ENCODE results near the gene ATP9A.
A peak's percentile ranks its signal among the peaks of the same experiment; 100 is the strongest.

ATP9A gene

GRCh38 chr20:51620432-51620831, 147.8 kb downstream of the ATP9A start:
- H4K20me1 ChIP-seq (ENCODE audit: insufficient read depth, low read length) = no peaks in the 10 kb centered on the region
- H3K4me1 ChIP-seq (ENCODE audit: insufficient read depth, low read length, severe bottlenecking) = peaks cover 45% of the 10 kb centered on the region
- no peaks in the 10 kb centered on the region for H3K27me3 ChIP-seq (ENCODE audit: insufficient read depth, low read length)
- TF ChIP-seq EZH2 (IDR thresholded peaks at IDR 0.05; ENCODE audit: borderline replicate concordance, low read length) = no peak
- TF ChIP-seq CTCF (IDR thresholded peaks at IDR 0.05; ENCODE audit: low read length) = no peak
- H3F3A ChIP-seq (ENCODE audit: insufficient read depth, low read length) = no peaks in the 10 kb centered on the region
- H3K27ac ChIP-seq (ENCODE audit: low read depth, low read length, poor library complexity, severe bottlenecking) = peak overlapping the region; percentile 87
- H3K79me2 ChIP-seq (ENCODE audit: insufficient read depth, low read length) = no peaks in the 10 kb centered on the region
- no peak overlapping the region for H3K4me3 ChIP-seq (ENCODE audit: low read depth, low read length, poor library complexity, severe bottlenecking)
- H2AFZ ChIP-seq (ENCODE audit: low read length) = no peak overlapping the region
- H3K9me3 ChIP-seq (ENCODE audit: low read length) = no peaks in the 10 kb centered on the region
- no peaks in the 10 kb centered on the region for H3K9me2 ChIP-seq (ENCODE audit: low read depth, low read length)
- H3K36me3 ChIP-seq (ENCODE audit: insufficient read depth, low read length) = no peaks in the 10 kb centered on the region
- H3K4me2 ChIP-seq (ENCODE audit: low read length) = peak overlapping the region; percentile 23
- no peak overlapping the region; the same call in 1 of the 2 replicates for H3K9ac ChIP-seq (ENCODE audit: low read length)

GRCh38 chr20:51616060-51616459, 152.1 kb downstream of the ATP9A start:
- no peaks in the 10 kb centered on the region for H4K20me1 ChIP-seq (ENCODE audit: insufficient read depth, low read length)
- H3F3A ChIP-seq (ENCODE audit: insufficient read depth, low read length) = no peaks in the 10 kb centered on the region
- H3K27me3 ChIP-seq (ENCODE audit: insufficient read depth, low read length) = no peaks in the 10 kb centered on the region
- H3K36me3 ChIP-seq (ENCODE audit: insufficient read depth, low read length) = no peaks in the 10 kb centered on the region
- no peaks in the 10 kb centered on the region for H3K79me2 ChIP-seq (ENCODE audit: insufficient read depth, low read length)
- no peaks in the 10 kb centered on the region for H3K9me2 ChIP-seq (ENCODE audit: low read depth, low read length)
- TF ChIP-seq EZH2 (IDR thresholded peaks at IDR 0.05; ENCODE audit: borderline replicate concordance, low read length) (no peak), CTCF (IDR thresholded peaks at IDR 0.05; ENCODE audit: low read length) (peak; percentile 40; the same call in 1 of the 2 replicates)
- H3K4me3 ChIP-seq (ENCODE audit: low read depth, low read length, poor library complexity, severe bottlenecking) = no peak overlapping the region
- H3K9ac ChIP-seq (ENCODE audit: low read length) = no peak overlapping the region
- no peak overlapping the region for H3K4me2 ChIP-seq (ENCODE audit: low read length)
- peaks cover 11% of the 10 kb centered on the region for H3K4me1 ChIP-seq (ENCODE audit: insufficient read depth, low read length, severe bottlenecking)
- H3K9me3 ChIP-seq (ENCODE audit: low read length) = no peaks in the 10 kb centered on the region
- no peak overlapping the region for H2AFZ ChIP-seq (ENCODE audit: low read length)
- H3K27ac ChIP-seq (ENCODE audit: low read depth, low read length, poor library complexity, severe bottlenecking) = no peak overlapping the region

DNA sequence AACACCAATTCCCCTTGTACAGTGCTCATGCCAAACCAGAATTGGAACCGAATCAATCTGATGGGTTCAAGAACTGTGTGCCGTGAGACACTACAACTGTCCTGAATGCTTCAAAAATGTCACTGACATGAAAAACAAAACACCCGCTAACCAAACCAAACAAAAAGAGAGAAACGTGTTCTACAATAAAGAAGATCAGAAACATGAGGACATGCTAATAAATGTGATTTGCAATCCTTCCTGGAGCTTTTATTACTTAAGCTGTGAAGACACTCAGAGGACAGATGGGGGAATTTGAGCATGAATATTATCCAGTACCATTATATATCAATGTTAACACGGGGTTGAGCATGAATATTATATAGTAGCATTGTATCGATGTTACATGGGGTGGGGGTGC, 153.5 kb downstream of the ATP9A start:
- peaks cover 12% of the 10 kb centered on the region for H3K4me1 ChIP-seq (ENCODE audit: insufficient read depth, low read length, severe bottlenecking)
- no peaks in the 10 kb centered on the region for H4K20me1 ChIP-seq (ENCODE audit: insufficient read depth, low read length)
- H3K27me3 ChIP-seq (ENCODE audit: insufficient read depth, low read length) = no peaks in the 10 kb centered on the region
- H3K4me3 ChIP-seq (ENCODE audit: low read depth, low read length, poor library complexity, severe bottlenecking) = no peak overlapping the region
- H3K9me3 ChIP-seq (ENCODE audit: low read length) = no peaks in the 10 kb centered on the region
- H3K4me2 ChIP-seq (ENCODE audit: low read length) = no peak overlapping the region
- H3K27ac ChIP-seq (ENCODE audit: low read depth, low read length, poor library complexity, severe bottlenecking) = no peak overlapping the region
- no peak overlapping the region for H3K9ac ChIP-seq (ENCODE audit: low read length)
- H2AFZ ChIP-seq (ENCODE audit: low read length) = no peak overlapping the region
- no peak for TF ChIP-seq EZH2 (IDR thresholded peaks at IDR 0.05; ENCODE audit: borderline replicate concordance, low read length)
- no peaks in the 10 kb centered on the region for H3K79me2 ChIP-seq (ENCODE audit: insufficient read depth, low read length)
- no peaks in the 10 kb centered on the region for H3F3A ChIP-seq (ENCODE audit: insufficient read depth, low read length)
- no peaks in the 10 kb centered on the region for H3K9me2 ChIP-seq (ENCODE audit: low read depth, low read length)
- no peaks in the 10 kb centered on the region for H3K36me3 ChIP-seq (ENCODE audit: insufficient read depth, low read length)

DNA sequence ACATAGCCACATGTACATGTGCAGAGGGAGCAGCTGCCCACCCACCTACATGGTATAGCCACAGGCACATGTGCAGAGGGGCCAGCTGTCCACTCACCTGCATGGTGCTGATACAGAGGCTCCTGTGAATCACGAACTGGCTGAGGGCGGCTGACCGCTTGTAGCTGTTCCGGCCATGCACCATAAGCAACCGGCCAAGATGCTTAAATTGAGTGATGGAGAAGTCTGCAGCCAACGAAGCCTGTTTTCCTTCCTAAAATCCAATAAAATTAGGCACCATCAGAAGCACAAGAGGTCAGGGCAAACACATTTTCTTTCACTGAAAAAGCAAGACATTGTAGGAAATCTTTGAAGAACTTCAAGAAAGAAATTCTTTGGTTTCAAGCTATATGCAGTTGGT, 154.6 kb downstream of the ATP9A start:
- Histone ChIP-seq H3K4me3 (ENCODE audit: low read depth, low read length, poor library complexity, severe bottlenecking) (no peak overlapping the region), H3K9me3 (ENCODE audit: low read length) (no peaks in the 10 kb centered on the region), H3K36me3 (ENCODE audit: insufficient read depth, low read length) (no peaks in the 10 kb centered on the region), H3K79me2 (ENCODE audit: insufficient read depth, low read length) (no peaks in the 10 kb centered on the region), H3K4me2 (ENCODE audit: low read length) (no peak overlapping the region), H3K27me3 (ENCODE audit: insufficient read depth, low read length) (no peaks in the 10 kb centered on the region), H3K9me2 (ENCODE audit: low read depth, low read length) (no peaks in the 10 kb centered on the region), H3K4me1 (ENCODE audit: insufficient read depth, low read length, severe bottlenecking) (peaks cover 24% of the 10 kb centered on the region), H4K20me1 (ENCODE audit: insufficient read depth, low read length) (no peaks in the 10 kb centered on the region), H3K27ac (ENCODE audit: low read depth, low read length, poor library complexity, severe bottlenecking) (no peak overlapping the region), H2AFZ (ENCODE audit: low read length) (no peak overlapping the region), H3K9ac (ENCODE audit: low read length) (no peak overlapping the region), H3F3A (ENCODE audit: insufficient read depth, low read length) (no peaks in the 10 kb centered on the region)
- no peak for TF ChIP-seq CTCF (IDR thresholded peaks at IDR 0.05; ENCODE audit: low read length)
- TF ChIP-seq EZH2 (IDR thresholded peaks at IDR 0.05; ENCODE audit: borderline replicate concordance, low read length) = no peak
